Astrocyte (in vitro differentiated cells and primary cell): ENCODE results near the gene RABL3.

ENCODE experiments used
- CTCF ChIP-seq: IDR thresholded peaks from 2 replicates; pipeline ENCODE4 v1.5.1; 2011; ENCODE audit warnings: low read depth, mild to moderate bottlenecking, inconsistent platforms, low read length, moderate library complexity; ENCODE audit not compliant: insufficient read depth
- EZH2 ChIP-seq: IDR thresholded peaks from 2 replicates; pipeline ENCODE4 v1.6.1; 2012; ENCODE audit warnings: mild to moderate bottlenecking, low read length, inconsistent platforms; ENCODE audit not compliant: insufficient read depth

DNA sequence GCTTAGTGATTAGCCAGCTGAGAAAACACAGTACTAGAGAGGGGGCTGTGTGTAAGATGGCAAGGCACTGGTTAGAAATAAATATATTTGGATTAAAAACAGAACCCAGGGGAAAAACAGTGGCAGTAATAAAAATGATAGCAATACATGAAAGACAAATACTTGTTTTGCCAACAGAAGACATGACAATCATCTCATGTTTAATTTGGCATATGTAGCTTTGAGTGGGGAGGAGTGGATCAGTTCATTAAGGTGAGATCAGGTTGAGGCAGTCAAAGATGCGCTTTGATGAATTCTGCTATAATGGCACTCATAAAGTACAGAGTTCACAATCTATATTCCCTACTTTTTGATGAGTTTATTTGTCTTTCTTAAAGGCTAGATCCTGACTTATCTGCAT lies 56.9 kb downstream of the RABL3 start:
- TF ChIP-seq CTCF (no peak), EZH2 (no peak)
